Measurements from ENCODE around the gene PNMA8C.

GRCh38 chr19:46381346-46381745 is 47.4 kb downstream of the PNMA8C start:
- no peak for TF ChIP-seq TCF12 (IDR thresholded peaks at IDR 0.05; ENCODE audit: low read depth)
- TF ChIP-seq USF1 (IDR thresholded peaks at IDR 0.05): no peak
- no peak for TF ChIP-seq REST (IDR thresholded peaks at IDR 0.05; ENCODE audit: low read depth)
- no peak for TF ChIP-seq CEBPB (IDR thresholded peaks at IDR 0.05)

Measured in Ishikawa (cell line).